ENCODE measurements around the gene TSC22D2. TPM values are rescaled to one million over a fixed set of nuclear protein-coding genes. Genes with fewer than 3 reads are reported as not detected.

The TSC22D2 gene
- total RNA-seq, 1 donor from 2014 or later: 116 TPM

- Histone ChIP-seq H3K36me3 (ENCODE audit: insufficient read depth, low read length) (no peaks in the 10 kb centered on the region), H3K4me3 (ENCODE audit: insufficient read depth, low read depth, low read length) (no peak overlapping the region), H3K27ac (ENCODE audit: low read depth, low read length) (peak overlapping the region; percentile 96), H2AFZ (ENCODE audit: low read depth, low read length) (no peak overlapping the region), H3K4me2 (ENCODE audit: low read length) (peak overlapping the region; percentile 89), H3K9me3 (ENCODE audit: insufficient read depth, low read depth, low read length) (no peaks in the 10 kb centered on the region), H3K27me3 (ENCODE audit: insufficient read depth, low read length) (no peaks in the 10 kb centered on the region), H3K9ac (ENCODE audit: low read length) (peak overlapping the region; percentile 63), H4K20me1 (ENCODE audit: insufficient read depth, low read length) (no peaks in the 10 kb centered on the region), H3K79me2 (ENCODE audit: insufficient read depth, low read length) (peaks cover 16% of the 10 kb centered on the region), H3K4me1 (ENCODE audit: insufficient read depth, low read length) (peaks cover 26% of the 10 kb centered on the region)
- Mint-ChIP-seq H3K4me3 (ENCODE audit: unreplicated experiment) (no peak overlapping the region), H3K27me3 (ENCODE audit: low read depth, unreplicated experiment) (no peaks in the 10 kb centered on the region), H3K36me3 (ENCODE audit: low read depth, unreplicated experiment) (peaks cover under 1% of the 10 kb centered on the region), H3K27ac (ENCODE audit: unreplicated experiment) (peak overlapping the region; percentile 99), H3K9me3 (ENCODE audit: unreplicated experiment) (no peaks in the 10 kb centered on the region), H3K4me1 (ENCODE audit: low read depth, unreplicated experiment) (peaks cover 45% of the 10 kb centered on the region)
- FAIRE-seq (no peak), DNase-seq (ENCODE audit: low read depth) (no peak)
- TF ChIP-seq EZH2 (IDR thresholded peaks at IDR 0.05; ENCODE audit: insufficient read depth, low read length): no peak
- TF ChIP-seq, protein P1, sequence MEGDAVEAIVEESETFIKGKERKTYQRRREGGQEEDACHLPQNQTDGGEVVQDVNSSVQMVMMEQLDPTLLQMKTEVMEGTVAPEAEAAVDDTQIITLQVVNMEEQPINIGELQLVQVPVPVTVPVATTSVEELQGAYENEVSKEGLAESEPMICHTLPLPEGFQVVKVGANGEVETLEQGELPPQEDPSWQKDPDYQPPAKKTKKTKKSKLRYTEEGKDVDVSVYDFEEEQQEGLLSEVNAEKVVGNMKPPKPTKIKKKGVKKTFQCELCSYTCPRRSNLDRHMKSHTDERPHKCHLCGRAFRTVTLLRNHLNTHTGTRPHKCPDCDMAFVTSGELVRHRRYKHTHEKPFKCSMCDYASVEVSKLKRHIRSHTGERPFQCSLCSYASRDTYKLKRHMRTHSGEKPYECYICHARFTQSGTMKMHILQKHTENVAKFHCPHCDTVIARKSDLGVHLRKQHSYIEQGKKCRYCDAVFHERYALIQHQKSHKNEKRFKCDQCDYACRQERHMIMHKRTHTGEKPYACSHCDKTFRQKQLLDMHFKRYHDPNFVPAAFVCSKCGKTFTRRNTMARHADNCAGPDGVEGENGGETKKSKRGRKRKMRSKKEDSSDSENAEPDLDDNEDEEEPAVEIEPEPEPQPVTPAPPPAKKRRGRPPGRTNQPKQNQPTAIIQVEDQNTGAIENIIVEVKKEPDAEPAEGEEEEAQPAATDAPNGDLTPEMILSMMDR (IDR thresholded peaks at IDR 0.05; ENCODE audit: insufficient read depth, low read depth, low read length): peak; percentile 13
These were observed 35.4 kb upstream of the TSC22D2 start for GRCh38 chr3:150372722-150373121.

GRCh38 chr3:150373234-150373875, 34.7 kb upstream of the TSC22D2 start:
- Mint-ChIP-seq H3K4me1 (ENCODE audit: low read depth, unreplicated experiment) (peaks cover 49% of the 10 kb centered on the region), H3K27me3 (ENCODE audit: low read depth, unreplicated experiment) (no peaks in the 10 kb centered on the region), H3K4me3 (ENCODE audit: unreplicated experiment) (no peak overlapping the region), H3K27ac (ENCODE audit: unreplicated experiment) (no peak overlapping the region), H3K36me3 (ENCODE audit: low read depth, unreplicated experiment) (peaks cover 6% of the 10 kb centered on the region), H3K9me3 (ENCODE audit: unreplicated experiment) (peaks cover 1% of the 10 kb centered on the region)
- no peak overlapping the region for H3K9ac ChIP-seq (ENCODE audit: low read length)
- H3K4me3 ChIP-seq (ENCODE audit: insufficient read depth, low read depth, low read length): no peak overlapping the region
- H3K27me3 ChIP-seq (ENCODE audit: insufficient read depth, low read length): no peaks in the 10 kb centered on the region
- no peak for FAIRE-seq
- no peak for DNase-seq (ENCODE audit: low read depth)
- H3K79me2 ChIP-seq (ENCODE audit: insufficient read depth, low read length): peaks cover 16% of the 10 kb centered on the region
- no peaks in the 10 kb centered on the region for H3K36me3 ChIP-seq (ENCODE audit: insufficient read depth, low read length)
- peaks cover 26% of the 10 kb centered on the region for H3K4me1 ChIP-seq (ENCODE audit: insufficient read depth, low read length)
- no peaks in the 10 kb centered on the region for H3K9me3 ChIP-seq (ENCODE audit: insufficient read depth, low read depth, low read length)
- H2AFZ ChIP-seq (ENCODE audit: low read depth, low read length): no peak overlapping the region
- H3K4me2 ChIP-seq (ENCODE audit: low read length): no peak overlapping the region
- TF ChIP-seq, protein P1 (IDR thresholded peaks at IDR 0.05; ENCODE audit: insufficient read depth, low read depth, low read length): no peak
- H3K27ac ChIP-seq (ENCODE audit: low read depth, low read length): no peak overlapping the region
- no peaks in the 10 kb centered on the region for H4K20me1 ChIP-seq (ENCODE audit: insufficient read depth, low read length)

GRCh38 chr3:150374975-150375374, 33.1 kb upstream of the TSC22D2 start:
- no peaks in the 10 kb centered on the region for H4K20me1 ChIP-seq (ENCODE audit: insufficient read depth, low read length)
- peak overlapping the region; percentile 3 for H3K27ac Mint-ChIP-seq (ENCODE audit: unreplicated experiment)
- H3K4me1 Mint-ChIP-seq (ENCODE audit: low read depth, unreplicated experiment): peaks cover 39% of the 10 kb centered on the region
- DNase-seq (ENCODE audit: low read depth) (no peak), FAIRE-seq (no peak)
- no peak for TF ChIP-seq EZH2 (IDR thresholded peaks at IDR 0.05; ENCODE audit: insufficient read depth, low read length)
- TF ChIP-seq, protein P1 (IDR thresholded peaks at IDR 0.05; ENCODE audit: insufficient read depth, low read depth, low read length): no peak
- no peaks in the 10 kb centered on the region for H3K27me3 ChIP-seq (ENCODE audit: insufficient read depth, low read length)
- no peak overlapping the region for H3K4me3 Mint-ChIP-seq (ENCODE audit: unreplicated experiment)
- H3K4me3 ChIP-seq (ENCODE audit: insufficient read depth, low read depth, low read length): no peak overlapping the region
- H2AFZ ChIP-seq (ENCODE audit: low read depth, low read length): no peak overlapping the region
- peaks cover 9% of the 10 kb centered on the region for H3K36me3 Mint-ChIP-seq (ENCODE audit: low read depth, unreplicated experiment)
- no peak overlapping the region for H3K27ac ChIP-seq (ENCODE audit: low read depth, low read length)
- no peaks in the 10 kb centered on the region for H3K36me3 ChIP-seq (ENCODE audit: insufficient read depth, low read length)
- no peaks in the 10 kb centered on the region for H3K27me3 Mint-ChIP-seq (ENCODE audit: low read depth, unreplicated experiment)
- peaks cover 22% of the 10 kb centered on the region for H3K4me1 ChIP-seq (ENCODE audit: insufficient read depth, low read length)
- H3K4me2 ChIP-seq (ENCODE audit: low read length): no peak overlapping the region
- no peaks in the 10 kb centered on the region for H3K9me3 ChIP-seq (ENCODE audit: insufficient read depth, low read depth, low read length)
- peaks cover 16% of the 10 kb centered on the region for H3K79me2 ChIP-seq (ENCODE audit: insufficient read depth, low read length)
- peaks cover 2% of the 10 kb centered on the region for H3K9me3 Mint-ChIP-seq (ENCODE audit: unreplicated experiment)
- no peak overlapping the region for H3K9ac ChIP-seq (ENCODE audit: low read length)
